HL-60/S4 (cell line): ENCODE results near the gene TCIRG1.

Experiments used
- in situ Hi-C: fragments of 300-500 bp; cut with MboI; formaldehyde crosslinking; loops from 2 replicates; pipeline ENCODE4 v1.14.3; 2022; ENCODE audit warnings: low sequenced_read_pairs

TCIRG1 gene

DNA sequence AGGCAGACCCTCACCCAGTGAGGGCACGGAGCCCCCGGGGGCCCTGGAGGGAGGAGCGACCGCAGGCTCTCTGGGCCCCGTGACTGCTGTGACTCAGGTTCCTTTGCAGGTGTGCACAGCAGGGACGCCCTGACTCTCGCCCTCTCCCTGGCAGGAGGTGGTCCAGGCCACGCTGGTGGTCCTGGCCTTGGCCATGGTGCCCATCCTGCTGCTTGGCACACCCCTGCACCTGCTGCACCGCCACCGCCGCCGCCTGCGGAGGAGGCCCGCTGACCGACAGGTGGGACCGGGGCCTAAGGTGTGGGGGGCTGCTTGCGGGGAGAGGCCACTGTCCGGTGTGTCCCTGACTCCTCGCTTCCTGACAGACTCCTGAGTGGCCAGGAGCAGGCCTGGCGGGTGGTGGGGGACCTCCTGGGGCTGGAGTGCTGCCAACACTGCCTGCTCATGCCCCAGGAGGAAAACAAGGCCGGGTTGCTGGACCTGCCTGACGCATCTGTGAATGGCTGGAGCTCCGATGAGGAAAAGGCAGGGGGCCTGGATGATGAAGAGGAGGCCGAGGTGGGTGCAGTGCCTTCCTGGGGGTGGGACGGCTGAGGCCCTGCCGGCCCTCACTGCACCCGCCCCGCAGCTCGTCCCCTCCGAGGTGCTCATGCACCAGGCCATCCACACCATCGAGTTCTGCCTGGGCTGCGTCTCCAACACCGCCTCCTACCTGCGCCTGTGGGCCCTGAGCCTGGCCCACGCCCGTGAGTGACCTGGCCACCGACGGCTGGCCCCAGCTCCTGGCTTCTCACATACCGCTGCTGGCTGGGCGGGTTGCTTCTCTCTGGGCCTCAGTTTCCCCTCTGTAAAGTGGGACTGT, 10.9 kb downstream of the TCIRG1 start:
- in situ Hi-C loops, result no loop called here

- in situ Hi-C loops, result no loop called here
Measured at GRCh38 chr11:68050371-68050841, 11.6 kb downstream of the TCIRG1 start.

GRCh38 chr11:68051191-68052136, 12.6 kb downstream of the TCIRG1 start:
- in situ Hi-C loops, result no loop called here

DNA sequence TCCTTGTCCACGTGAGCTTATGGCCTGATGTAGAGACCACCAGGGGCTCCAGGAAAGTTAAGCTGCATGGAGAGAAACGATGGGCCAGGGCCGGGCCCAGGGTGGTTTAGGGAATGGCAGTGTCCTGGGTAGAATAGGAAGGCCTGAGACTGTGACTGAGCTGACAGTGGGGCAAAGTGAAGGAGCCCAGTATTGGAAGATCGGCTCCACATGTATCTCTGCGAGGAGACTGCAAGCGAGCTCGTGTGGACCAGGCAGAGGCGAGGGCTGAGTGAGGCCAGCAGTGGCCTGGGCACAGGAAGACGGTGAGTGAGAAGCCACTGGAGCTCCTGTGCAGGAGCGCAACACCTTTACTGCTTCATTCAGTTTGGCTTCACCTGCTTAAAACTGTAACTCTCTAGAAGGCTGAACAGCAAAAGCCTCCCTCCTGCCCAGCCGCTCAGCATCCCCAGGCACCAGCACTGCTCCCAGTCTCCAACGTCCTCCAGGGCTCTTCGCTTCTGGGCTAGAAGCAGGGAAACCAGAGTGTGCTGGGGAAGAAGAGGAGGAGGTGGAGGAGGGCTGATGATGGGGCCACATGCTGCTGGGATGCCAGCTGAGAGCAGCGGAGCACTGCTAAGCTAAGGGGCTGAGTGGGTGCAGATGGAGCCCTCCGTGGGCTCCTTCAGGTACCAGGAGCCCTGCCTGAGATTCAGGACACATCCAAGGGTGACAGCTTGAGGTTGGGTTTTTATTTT, 13.5 kb downstream of the TCIRG1 start:
- in situ Hi-C loops, result no loop called here

GRCh38 chr11:68053117-68053516, 14.3 kb downstream of the TCIRG1 start:
- in situ Hi-C loops, result no loop called here

DNA sequence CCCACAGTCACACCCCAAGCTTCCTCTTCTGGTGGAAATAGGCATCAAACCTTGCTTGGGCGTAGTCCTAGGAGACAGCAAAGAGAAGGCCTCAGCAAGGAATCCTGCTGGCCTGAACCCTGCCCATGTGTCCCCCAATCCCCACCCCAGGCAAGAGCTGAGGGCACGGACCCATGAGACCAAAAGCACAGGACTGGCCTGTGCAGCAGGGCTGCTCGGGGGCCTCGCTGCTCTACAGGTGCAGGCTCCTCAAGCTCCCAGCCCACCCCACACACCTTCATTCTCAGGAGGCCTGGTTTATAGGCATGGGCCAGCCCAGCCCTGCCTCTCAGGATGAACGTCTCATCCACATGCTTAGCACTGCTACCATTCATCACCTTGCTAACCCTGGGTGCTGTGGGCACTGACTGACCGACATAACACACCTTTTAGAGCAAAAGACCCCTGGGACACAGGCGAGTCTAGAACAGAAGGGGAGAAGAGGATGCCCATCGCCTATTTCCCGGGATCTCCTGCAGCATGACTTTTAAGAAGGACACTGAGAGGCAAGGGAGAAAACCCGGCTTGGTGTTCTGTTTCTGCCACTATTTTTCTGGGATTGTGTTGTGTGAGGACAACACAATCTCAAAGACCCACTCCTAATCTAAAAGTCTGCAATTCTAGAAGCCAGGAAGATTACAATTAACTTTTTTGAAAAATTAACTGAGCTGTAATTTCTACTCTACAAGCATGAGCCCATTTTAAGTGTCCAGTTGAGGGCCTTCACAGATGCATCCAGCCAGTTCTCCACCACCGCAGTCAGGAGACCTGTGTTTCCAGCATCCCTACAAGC, 15.4 kb downstream of the TCIRG1 start:
- in situ Hi-C loops, result no loop called here

DNA sequence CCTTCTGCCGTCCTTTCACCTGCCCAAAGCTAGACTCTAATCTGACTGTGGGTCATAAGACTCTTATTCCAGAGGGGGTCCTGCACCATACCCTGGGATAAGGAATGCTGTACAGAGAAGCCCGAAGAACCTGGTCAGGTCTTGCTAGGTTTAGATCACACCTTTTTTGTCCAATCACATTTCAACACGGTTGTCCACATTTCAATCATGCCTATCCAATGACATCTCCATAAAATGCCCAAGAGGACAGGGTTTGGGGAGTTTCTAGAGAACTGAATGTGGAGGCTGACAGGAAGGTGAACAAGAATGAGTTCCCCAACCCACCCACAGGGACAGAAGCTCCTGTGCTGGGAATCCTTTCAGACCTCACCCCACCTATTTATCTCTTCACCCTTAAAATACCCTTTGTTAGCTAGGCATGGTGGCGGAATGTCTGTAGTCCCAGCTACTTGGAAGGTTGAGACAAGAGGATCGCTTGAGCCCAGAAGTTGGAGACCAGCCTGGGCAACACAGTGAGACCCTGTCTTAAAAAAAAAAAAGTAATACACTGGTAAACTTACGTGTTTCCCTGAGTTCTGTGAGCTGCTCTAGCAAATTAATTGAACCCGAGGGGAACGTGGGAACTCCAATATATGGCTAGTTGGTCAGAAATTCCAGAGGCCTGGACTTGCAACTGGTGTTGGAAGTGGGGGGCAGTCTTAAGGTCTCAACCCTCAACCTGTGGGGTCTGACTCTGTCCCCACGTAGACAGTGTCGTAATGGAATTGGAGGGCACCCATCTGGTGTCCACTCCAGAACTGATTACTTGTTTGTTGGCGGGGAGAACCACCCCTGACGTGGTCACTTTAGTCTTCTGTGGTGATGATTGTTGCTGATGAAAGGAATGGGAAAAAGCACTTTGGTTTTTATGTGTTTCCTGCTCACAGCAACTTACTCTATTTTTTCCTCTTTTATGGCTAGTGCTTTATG, 17.8 kb downstream of the TCIRG1 start:
- in situ Hi-C loops, result no loop called here

- in situ Hi-C loops, result no loop called here
Measured at GRCh38 chr11:68057807-68058206, 19.0 kb downstream of the TCIRG1 start.

GRCh38 chr11:68061508-68061907, 22.7 kb downstream of the TCIRG1 start:
- in situ Hi-C loops, result no loop called here

- in situ Hi-C loops, result no loop called here
Measured at GRCh38 chr11:68064926-68065325, 26.1 kb downstream of the TCIRG1 start.

GRCh38 chr11:68065841-68066240, 27.0 kb downstream of the TCIRG1 start:
- in situ Hi-C loops, result no loop called here

DNA sequence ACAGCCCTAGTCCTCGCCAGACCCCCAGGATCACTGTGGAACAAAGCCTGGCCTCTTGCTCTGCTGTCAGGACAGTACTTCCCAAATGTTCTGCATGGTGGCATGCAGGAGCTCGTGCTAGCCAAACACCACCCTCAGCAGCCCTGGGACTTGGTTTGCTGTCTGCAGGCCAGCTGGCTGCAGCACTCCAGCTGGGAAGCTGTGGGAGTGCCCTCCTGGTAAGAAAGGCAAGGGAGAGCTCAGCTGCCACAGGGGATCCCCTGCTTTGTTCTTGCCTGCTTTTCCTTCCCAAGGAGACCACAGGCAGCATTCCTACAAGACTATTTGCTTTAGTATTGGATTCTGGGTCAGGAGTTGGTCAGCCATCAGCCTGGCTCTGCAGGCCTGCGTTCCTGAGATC, 27.9 kb downstream of the TCIRG1 start:
- in situ Hi-C loops, result no loop called here

DNA sequence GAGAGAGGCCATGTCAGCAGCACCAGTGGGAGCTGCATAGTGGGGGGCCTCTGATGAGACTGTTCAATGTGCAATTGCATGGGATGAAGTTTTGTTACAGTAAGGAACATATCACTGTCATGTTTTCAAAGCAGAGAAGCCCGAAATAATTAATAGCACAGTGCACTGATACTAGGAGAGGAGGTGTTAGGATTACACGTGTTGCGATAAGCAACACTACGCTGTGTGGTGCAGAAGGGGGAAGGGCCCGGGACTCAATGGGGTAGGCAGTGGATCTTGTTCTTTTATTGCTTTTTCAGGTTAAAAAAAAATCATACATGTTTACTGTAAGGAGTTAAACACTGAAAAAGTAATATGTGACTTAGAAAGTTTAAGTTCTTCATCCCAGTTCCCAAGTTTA, 29.2 kb downstream of the TCIRG1 start:
- in situ Hi-C loops, result no loop called here

- in situ Hi-C loops, result no loop called here
Measured at GRCh38 chr11:68071281-68072048, 32.6 kb downstream of the TCIRG1 start.

DNA sequence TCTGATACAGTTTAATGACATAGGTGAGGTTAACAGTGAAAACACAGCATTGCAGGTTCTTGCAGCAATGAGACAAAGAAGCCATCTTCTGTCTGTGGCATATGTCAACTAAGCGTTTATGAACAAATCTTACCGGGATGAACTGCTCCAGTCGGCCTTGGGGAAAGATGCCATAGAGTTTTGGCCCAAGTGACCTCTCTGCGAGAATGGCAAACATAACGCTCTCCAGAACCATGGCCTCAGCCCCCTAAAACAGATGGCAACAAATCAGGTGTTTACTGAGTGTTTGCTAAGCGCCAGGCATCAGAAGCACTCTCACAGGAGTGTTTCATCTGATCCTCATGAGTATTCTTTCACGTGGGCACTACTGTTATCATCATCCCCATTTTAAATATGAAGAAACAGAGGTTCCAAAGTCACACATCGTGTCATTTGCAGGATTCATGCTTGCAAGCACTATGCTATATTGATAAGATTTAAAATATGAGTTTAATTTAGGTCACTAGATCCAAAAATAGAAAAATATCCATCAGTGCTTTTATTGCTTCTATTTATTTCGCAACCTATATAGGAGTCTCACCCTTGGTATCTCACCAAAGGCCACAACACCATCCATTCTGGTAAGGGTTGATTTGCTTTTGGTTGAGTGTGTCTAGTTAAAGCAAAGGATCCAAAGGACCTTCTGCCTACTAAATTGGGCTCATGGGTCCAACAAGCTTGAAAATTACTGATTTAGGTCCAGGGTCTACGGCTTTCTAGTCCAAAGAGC, 35.9 kb downstream of the TCIRG1 start:
- in situ Hi-C loops, result no loop called here

DNA sequence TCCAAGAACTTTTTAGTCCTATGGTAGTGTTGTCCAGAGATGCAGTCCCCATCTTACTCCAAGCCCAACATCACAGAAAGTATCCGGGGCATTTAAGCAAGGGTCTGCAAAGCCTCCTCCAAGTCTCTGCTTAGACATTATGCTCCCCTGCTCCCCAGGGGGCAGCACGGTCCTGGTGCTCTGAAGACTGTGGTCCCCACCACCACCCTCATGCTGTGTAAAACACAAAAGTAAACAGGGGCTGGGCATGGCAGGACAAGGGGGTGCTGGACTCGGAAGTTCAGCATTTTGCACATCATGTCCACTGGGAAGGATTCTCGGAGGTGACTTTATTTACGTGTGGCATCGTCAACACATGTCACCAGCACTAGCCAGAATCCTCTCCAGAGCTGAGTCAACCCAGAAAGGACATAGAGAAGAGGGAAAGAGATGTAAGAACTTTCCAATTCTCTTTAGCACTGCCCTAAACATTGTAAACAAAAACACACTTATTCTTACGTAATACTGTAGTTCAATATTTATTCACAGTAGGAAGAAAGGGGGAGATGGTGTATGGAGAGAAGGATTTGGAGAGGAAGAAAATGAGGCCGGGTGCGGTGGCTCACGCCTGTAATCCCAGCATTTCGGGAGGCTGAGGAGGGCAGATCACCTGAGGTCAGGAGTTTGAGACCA, 37.7 kb downstream of the TCIRG1 start:
- in situ Hi-C loops, result no loop called here
